PC-9 (cell line): ENCODE data around the gene C9orf78. TPM values are rescaled to one million over a fixed set of nuclear protein-coding genes. Genes with fewer than 3 reads are reported as not detected.

Source experiments
- BruUV-seq: library from RNA; stranded (reverse); fragments of 400-500 nt; replicated peaks from 2 replicates; lab custom pipeline; 2021; lab: Mats Ljungman, UMichigan
- CTCF ChIA-PET: fragments of 300-600 bp; sonication (Branson Sonifier 250); formaldehyde crosslinking; loops from one replicate; lab custom pipeline; 2022; ENCODE audit warnings: antibody characterized with exemption; lab: Charles Lee
- POLR2A ChIA-PET: fragments of 300-600 bp; sonication (Branson Sonifier 250); formaldehyde crosslinking; loops from one replicate; lab custom pipeline; 2022; ENCODE audit warnings: antibody characterized with exemption; ENCODE audit not compliant: unreplicated experiment; lab: Charles Lee
- DNase-seq, 2 experiments: peaks; one replicate each; pipeline versions ENCODE4 v3.0.0 to v3.0.0-alpha.2; 2015 to 2022; ENCODE audit warnings: mixed read lengths in 1 of 2
- H2AFZ ChIP-seq: fragments of 200-600 bp; sonication (generic); 2 replicates; pipeline ENCODE4 v1.8.1; 2017; ENCODE audit warnings: antibody characterized with exemption
- H3F3A ChIP-seq: fragments of 200-600 bp; sonication (generic); 2 replicates; pipeline ENCODE4 v1.8.1; 2017; ENCODE audit warnings: antibody characterized with exemption, mild to moderate bottlenecking, low read depth; ENCODE audit not compliant: insufficient read depth
- H3K27ac ChIP-seq: fragments of 200-600 bp; sonication (generic); 2 replicates; pipeline ENCODE4 v1.6.1; 2016; ENCODE audit warnings: mixed run types
- H3K27me3 ChIP-seq: fragments of 200-600 bp; sonication (generic); 2 replicates; pipeline ENCODE4 v1.6.1; 2016; ENCODE audit warnings: low read depth, mixed run types; ENCODE audit not compliant: insufficient read depth
- H3K36me3 ChIP-seq: fragments of 200-600 bp; sonication (generic); 2 replicates; pipeline ENCODE4 v1.6.1; 2016; ENCODE audit warnings: low read depth, mixed run types
- H3K4me1 ChIP-seq: fragments of 200-600 bp; sonication (generic); replicated peaks from 2 replicates; pipeline ENCODE4 v1.6.1; 2016; ENCODE audit warnings: mixed run types; ENCODE audit not compliant: insufficient read depth
- H3K4me2 ChIP-seq: fragments of 200-600 bp; sonication (generic); 2 replicates; pipeline ENCODE4 v1.6.1; 2017; ENCODE audit warnings: mixed run types
- H3K4me3 ChIP-seq: fragments of 200-600 bp; sonication (generic); 2 replicates; pipeline ENCODE4 v1.6.1; 2016; ENCODE audit warnings: mixed run types
- H3K79me2 ChIP-seq: fragments of 200-600 bp; sonication (generic); 2 replicates; pipeline ENCODE4 v1.6.1; 2017; ENCODE audit warnings: low read depth, mixed run types
- H3K9me2 ChIP-seq: fragments of 200-600 bp; sonication (generic); 2 replicates; pipeline ENCODE4 v1.8.1; 2017; ENCODE audit warnings: mild to moderate bottlenecking; ENCODE audit not compliant: insufficient read depth
- H3K9me3 ChIP-seq: fragments of 200-600 bp; sonication (generic); 2 replicates; pipeline ENCODE4 v1.8.1; 2016; ENCODE audit warnings: low read depth; ENCODE audit not compliant: insufficient read depth
- H4K20me1 ChIP-seq: fragments of 200-600 bp; sonication (generic); 2 replicates; pipeline ENCODE4 v1.8.1; 2017; ENCODE audit not compliant: insufficient read depth
- EZH2 ChIP-seq: fragments of 200-600 bp; sonication (generic); IDR thresholded peaks from 2 replicates; pipeline ENCODE4 v1.8.0; 2017; ENCODE audit warnings: antibody characterized with exemption, low read depth
- intact Hi-C: fragments of 100-400 bp; cut with micrococcal nuclease; formaldehyde crosslinking; loops from one replicate; pipeline ENCODE4 v1.10.0; 2022; ENCODE audit not compliant: unreplicated experiment
- total RNA-seq: library from RNA; stranded (reverse); gene quantifications from 2 replicates; pipeline ENCODE4 v1.2.3, GENCODE V29; 2021
- TF ChIP-seq, protein P1 (sequence below): fragments of 200-600 bp; sonication (generic); conservative IDR thresholded peaks from 2 replicates; pipeline ENCODE4 v1.6.1; 2017; ENCODE audit warnings: mixed run types, antibody characterized with exemption, mild to moderate bottlenecking, moderate library complexity

Gene C9orf78
- total RNA-seq, 1 experiment from 2014 or later: 51.7 TPM

DNA sequence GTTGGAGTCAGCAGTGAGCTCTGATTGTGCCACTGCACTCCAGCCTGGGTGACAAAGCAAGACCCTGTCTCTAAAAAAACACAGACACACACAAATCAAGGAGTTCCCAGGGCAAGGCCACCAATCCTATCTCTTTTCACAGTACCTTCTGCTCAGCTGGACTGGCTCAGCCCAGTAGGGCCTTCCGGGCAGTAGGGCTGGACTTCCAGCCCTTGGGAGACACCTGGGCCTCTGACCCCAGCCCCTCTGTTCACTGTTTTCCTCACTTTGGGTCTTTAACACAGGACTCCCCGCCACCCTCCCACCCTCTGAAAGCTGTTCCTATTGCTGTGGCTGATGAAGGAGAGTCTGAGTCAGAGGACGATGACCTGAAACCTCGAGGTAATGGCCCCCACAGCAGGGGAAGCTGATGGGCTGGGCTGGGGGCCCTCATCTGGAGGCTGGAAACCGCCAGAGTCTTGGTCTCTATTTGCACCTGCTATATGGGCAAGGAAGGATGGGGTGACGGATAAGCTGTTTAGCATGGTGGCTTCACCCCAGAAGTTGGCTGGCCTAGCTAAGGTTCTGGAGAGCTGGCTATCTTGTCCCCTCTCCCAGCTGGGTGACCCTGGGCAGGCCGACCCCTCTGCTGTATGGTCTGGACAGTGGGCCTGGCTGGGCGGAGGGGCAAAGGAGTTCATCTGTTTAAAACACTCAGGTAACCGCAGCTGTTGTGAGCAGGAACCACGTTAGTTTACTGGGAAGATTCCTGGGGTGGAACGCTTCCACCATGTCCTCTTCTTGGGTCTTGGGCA lies 25.8 kb upstream of the C9orf78 start:
- DNase-seq: no peak
- Histone ChIP-seq H3K4me3 (no peak overlapping the region), H3F3A (0 out of 2 replicates have a peak, but pooled peaks cover 5% of the 10 kb centered on the region), H3K36me3 (peaks cover 5% of the 10 kb centered on the region; the same call in 1 of the 2 replicates), H3K79me2 (no peaks in the 10 kb centered on the region), H3K4me2 (no peak overlapping the region), H3K27me3 (no peaks in the 10 kb centered on the region), H3K4me1 (no peaks in the 10 kb centered on the region), H2AFZ (no peak overlapping the region), H3K9me2 (no peaks in the 10 kb centered on the region), H3K27ac (no peak overlapping the region), H4K20me1 (no peaks in the 10 kb centered on the region), H3K9me3 (no peaks in the 10 kb centered on the region)
- TF ChIP-seq, protein P1, sequence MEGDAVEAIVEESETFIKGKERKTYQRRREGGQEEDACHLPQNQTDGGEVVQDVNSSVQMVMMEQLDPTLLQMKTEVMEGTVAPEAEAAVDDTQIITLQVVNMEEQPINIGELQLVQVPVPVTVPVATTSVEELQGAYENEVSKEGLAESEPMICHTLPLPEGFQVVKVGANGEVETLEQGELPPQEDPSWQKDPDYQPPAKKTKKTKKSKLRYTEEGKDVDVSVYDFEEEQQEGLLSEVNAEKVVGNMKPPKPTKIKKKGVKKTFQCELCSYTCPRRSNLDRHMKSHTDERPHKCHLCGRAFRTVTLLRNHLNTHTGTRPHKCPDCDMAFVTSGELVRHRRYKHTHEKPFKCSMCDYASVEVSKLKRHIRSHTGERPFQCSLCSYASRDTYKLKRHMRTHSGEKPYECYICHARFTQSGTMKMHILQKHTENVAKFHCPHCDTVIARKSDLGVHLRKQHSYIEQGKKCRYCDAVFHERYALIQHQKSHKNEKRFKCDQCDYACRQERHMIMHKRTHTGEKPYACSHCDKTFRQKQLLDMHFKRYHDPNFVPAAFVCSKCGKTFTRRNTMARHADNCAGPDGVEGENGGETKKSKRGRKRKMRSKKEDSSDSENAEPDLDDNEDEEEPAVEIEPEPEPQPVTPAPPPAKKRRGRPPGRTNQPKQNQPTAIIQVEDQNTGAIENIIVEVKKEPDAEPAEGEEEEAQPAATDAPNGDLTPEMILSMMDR: no peak
- TF ChIP-seq EZH2: no peak
- BruUV-seq: no TSS peak
- POLR2A ChIA-PET: interaction anchor here (0.7 kb wide), 1 partner anchor 518 kb away, joined by 4 read pairs; no protein-coding TSS in a partner anchor
- CTCF ChIA-PET: no interaction called here
- intact Hi-C loops: no loop called here

DNA sequence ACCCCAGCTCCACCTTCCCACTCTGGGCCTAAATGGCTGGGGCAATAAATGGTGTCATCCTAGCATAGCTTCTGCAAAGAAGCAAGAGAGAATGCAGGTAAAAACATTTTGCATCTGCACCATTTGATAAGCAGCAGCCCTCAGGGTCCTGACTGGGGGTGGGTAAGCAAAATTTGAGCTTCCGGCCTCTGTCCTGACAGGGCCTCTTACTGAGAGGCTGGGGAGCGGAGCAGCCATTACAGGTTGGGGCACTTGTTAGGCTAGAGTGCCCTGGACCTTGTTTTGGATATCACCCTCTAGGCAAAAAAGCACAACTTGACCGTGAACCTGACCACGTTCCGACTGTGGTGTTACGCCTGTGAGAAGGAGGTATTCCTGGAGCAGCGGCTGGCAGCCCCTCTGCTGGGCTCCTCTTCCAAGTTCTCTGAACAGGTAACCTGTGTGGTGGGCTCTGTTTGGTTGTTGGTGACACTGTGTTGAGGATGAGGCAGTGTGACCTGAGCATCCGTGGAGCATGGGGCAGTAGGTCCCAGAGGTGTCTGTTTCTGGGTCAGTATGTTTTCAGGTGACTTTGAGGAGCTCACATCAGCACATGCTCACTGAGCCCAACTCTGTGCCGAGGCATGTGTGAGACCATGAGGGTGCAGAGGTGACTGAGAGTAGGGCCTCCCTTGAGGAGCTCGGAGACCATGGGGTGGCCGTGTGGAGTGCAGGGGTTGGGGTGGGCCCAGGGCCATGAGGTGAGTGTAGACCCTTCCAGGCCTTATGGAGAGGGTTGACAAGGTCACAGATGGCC lies 23.3 kb upstream of the C9orf78 start:
- no peaks in the 10 kb centered on the region for H3K9me2 ChIP-seq
- POLR2A ChIA-PET: interaction anchor here (0.6 kb wide), 1 partner anchor 34 kb away, joined by 3 read pairs; no protein-coding TSS in a partner anchor
- no peak overlapping the region for H3K4me3 ChIP-seq
- H3K4me1 ChIP-seq: peaks cover 2% of the 10 kb centered on the region
- H3K4me2 ChIP-seq: no peak overlapping the region
- H4K20me1 ChIP-seq: no peaks in the 10 kb centered on the region
- no peaks in the 10 kb centered on the region for H3K36me3 ChIP-seq
- H3F3A ChIP-seq: peaks cover 9% of the 10 kb centered on the region; the same call in 1 of the 2 replicates
- no peaks in the 10 kb centered on the region for H3K79me2 ChIP-seq
- CTCF ChIA-PET: no interaction called here
- H2AFZ ChIP-seq: no peak overlapping the region
- H3K27me3 ChIP-seq: no peaks in the 10 kb centered on the region
- no peak overlapping the region for H3K27ac ChIP-seq
- TF ChIP-seq, protein P1: no peak
- TF ChIP-seq EZH2: no peak
- H3K9me3 ChIP-seq: no peaks in the 10 kb centered on the region
- BruUV-seq: no TSS peak
- intact Hi-C loops: no loop called here
- no peak for DNase-seq

DNA sequence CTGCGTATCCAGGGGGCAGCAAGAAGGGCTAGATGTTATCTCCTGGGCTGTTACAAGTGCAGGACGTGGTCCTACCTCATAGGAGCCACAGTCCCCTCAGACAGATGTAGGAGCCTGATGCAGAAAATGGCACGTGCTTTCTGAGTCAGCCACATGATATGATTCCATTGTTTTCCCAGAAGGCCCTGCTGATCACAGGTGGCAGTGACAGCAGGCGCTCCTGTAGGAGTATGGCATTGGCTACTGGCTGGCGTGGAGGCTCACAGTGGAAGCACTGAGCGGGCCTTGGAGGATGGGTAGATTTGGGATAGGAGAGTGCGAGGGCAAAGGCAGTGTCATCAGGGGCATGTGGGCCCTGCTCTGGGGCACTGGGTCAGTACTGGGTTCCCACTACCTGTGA lies 22.1 kb upstream of the C9orf78 start:
- no peak overlapping the region for H3K27ac ChIP-seq
- no peaks in the 10 kb centered on the region for H4K20me1 ChIP-seq
- H3K9me3 ChIP-seq: no peaks in the 10 kb centered on the region
- H3K4me2 ChIP-seq: no peak overlapping the region
- intact Hi-C loops: no loop called here
- H3K27me3 ChIP-seq: no peaks in the 10 kb centered on the region
- peaks cover 14% of the 10 kb centered on the region for H3K4me1 ChIP-seq
- H3K4me3 ChIP-seq: no peak overlapping the region
- POLR2A ChIA-PET: no interaction called here
- H3F3A ChIP-seq: peaks cover 17% of the 10 kb centered on the region
- CTCF ChIA-PET: no interaction called here
- no peaks in the 10 kb centered on the region for H3K36me3 ChIP-seq
- no peak for DNase-seq
- TF ChIP-seq EZH2: no peak
- TF ChIP-seq, protein P1: no peak
- BruUV-seq: no TSS peak
- no peaks in the 10 kb centered on the region for H3K9me2 ChIP-seq
- H3K79me2 ChIP-seq: no peaks in the 10 kb centered on the region
- no peak overlapping the region for H2AFZ ChIP-seq
